ENCODE measurements around the gene EPHB1.

EPHB1 gene

GRCh38 chr3:135238871-135239614 is 444.0 kb downstream of the EPHB1 start:
- TF ChIP-seq CTCF (IDR thresholded peaks at IDR 0.05; ENCODE audit: borderline replicate concordance, control extremely low read depth, extremely low read depth, insufficient read depth, missing control alignments): no peak
- no peak for DNase-seq (ENCODE audit: low spot score)
- in situ Hi-C loops (cut with MboI; ENCODE audit: low sequenced_read_pairs, unreplicated experiment): no loop called here

GRCh38 chr3:135239615-135239884 is 444.5 kb downstream of the EPHB1 start:
- DNase-seq (ENCODE audit: low spot score): no peak
- no peak for TF ChIP-seq CTCF (IDR thresholded peaks at IDR 0.05; ENCODE audit: borderline replicate concordance, control extremely low read depth, extremely low read depth, insufficient read depth, missing control alignments)
- in situ Hi-C loops (cut with MboI; ENCODE audit: low sequenced_read_pairs, unreplicated experiment): no loop called here

GRCh38 chr3:135240426-135240825 is 445.4 kb downstream of the EPHB1 start:
- TF ChIP-seq CTCF (IDR thresholded peaks at IDR 0.05; ENCODE audit: borderline replicate concordance, control extremely low read depth, extremely low read depth, insufficient read depth, missing control alignments): no peak
- DNase-seq (ENCODE audit: low spot score): no peak
- in situ Hi-C loops (cut with MboI; ENCODE audit: low sequenced_read_pairs, unreplicated experiment): no loop called here

DNA sequence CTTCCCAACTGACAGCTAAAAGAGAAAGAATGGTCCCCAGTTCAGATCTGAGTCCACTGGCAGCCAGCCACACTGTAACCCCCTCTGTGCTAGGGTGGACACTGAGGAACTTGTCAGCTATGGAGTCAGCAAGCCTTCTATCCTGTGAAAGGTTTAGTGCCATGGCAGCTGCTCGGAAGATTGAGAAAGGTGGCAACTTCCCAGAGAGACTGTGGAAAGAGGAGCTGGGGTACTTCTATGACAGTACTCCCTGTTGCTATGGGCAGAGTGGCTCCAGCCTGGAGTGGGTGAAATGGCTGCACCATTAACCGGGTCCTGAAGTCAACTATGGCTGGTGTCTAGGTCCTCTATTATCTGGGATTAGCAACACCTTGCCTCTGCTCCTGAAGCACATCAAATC is 447.2 kb downstream of the EPHB1 start:
- in situ Hi-C loops (cut with MboI; ENCODE audit: low sequenced_read_pairs, unreplicated experiment): no loop called here
- DNase-seq (ENCODE audit: low spot score): no peak
- TF ChIP-seq CTCF (IDR thresholded peaks at IDR 0.05; ENCODE audit: borderline replicate concordance, control extremely low read depth, extremely low read depth, insufficient read depth, missing control alignments): no peak

- no peak for TF ChIP-seq CTCF (IDR thresholded peaks at IDR 0.05; ENCODE audit: borderline replicate concordance, control extremely low read depth, extremely low read depth, insufficient read depth, missing control alignments)
- in situ Hi-C loops (cut with MboI; ENCODE audit: low sequenced_read_pairs, unreplicated experiment): no loop called here
- DNase-seq (ENCODE audit: low spot score): no peak
Measured at GRCh38 chr3:135243616-135244015, 448.6 kb downstream of the EPHB1 start.

- TF ChIP-seq CTCF (IDR thresholded peaks at IDR 0.05; ENCODE audit: borderline replicate concordance, control extremely low read depth, extremely low read depth, insufficient read depth, missing control alignments): no peak
- no peak for DNase-seq (ENCODE audit: low spot score)
- in situ Hi-C loops (cut with MboI; ENCODE audit: low sequenced_read_pairs, unreplicated experiment): no loop called here
Measured at GRCh38 chr3:135246027-135246426, 451.0 kb downstream of the EPHB1 start.

All from GM13976 (cell line).